Hindlimb muscle (tissue), 1 donor: ENCODE measurements around the gene PNCK. TPM values are rescaled to one million over a fixed set of nuclear protein-coding genes. Genes with fewer than 3 reads are reported as not detected.
"Not testable (repeated sequence)": the region's sequence is repeated elsewhere in the genome, so short reads cannot be mapped to it uniquely, and the experiment has no call there.

Source experiments
- DNase-seq: peaks from one replicate; pipeline ENCODE4 v3.0.0-alpha.2; 2013
- polyA plus RNA-seq: library from polyadenylated mRNA; unstranded; fragments of 120-200 nt; gene quantifications from one replicate; pipeline ENCODE4 v1.2.1, GENCODE V29; 2013; ENCODE audit not compliant: insufficient read length

PNCK gene
- polyA plus RNA-seq, 1 donor: 3.5 TPM

DNA sequence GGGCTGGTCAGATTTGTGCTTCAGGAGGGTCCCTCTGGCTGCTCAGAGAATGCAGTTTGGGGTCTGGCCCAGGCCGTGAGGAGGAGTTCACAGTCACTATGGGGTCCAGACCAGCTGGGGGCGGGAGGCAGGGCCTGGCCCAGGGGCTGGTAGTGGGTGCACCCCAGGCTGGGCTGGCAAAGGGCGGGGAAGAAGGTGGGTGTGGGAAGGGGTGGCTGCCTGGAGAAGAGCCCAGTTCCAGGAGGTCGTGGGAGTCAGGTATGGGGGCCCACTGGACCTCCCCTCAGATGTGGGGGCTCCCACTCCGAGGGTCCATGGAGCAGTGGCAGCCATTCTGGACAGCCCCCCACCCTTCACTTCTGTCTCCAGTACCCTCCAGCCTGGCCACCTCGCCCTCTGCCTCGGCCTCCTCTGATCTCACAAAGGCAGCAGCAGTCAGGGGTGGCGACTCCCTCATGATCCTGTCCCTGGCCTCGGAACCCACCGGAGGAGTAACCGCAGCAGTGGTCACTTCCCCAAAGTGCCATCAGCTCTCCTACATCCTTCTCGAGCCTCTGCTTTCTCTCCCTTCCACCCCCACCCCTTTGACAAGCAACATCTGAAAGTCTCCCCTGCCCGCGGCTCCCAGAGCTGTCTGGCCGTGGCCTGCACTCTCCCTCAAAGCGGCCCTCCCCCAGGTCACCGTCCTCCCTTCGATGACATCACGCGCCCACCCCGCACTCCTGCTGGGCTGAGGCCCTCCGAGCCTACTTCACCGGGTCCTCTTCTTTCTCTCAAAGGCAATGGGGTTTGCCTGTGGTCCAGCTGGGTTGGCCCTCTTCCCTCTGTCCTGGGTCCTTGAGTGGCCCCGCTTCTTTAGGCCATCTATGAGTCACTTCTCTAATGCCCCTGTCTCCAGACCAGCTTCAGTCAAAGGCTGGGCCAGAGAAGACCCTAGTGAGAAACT, 12.4 kb upstream of the PNCK start:
- DNase-seq: no peak

DNA sequence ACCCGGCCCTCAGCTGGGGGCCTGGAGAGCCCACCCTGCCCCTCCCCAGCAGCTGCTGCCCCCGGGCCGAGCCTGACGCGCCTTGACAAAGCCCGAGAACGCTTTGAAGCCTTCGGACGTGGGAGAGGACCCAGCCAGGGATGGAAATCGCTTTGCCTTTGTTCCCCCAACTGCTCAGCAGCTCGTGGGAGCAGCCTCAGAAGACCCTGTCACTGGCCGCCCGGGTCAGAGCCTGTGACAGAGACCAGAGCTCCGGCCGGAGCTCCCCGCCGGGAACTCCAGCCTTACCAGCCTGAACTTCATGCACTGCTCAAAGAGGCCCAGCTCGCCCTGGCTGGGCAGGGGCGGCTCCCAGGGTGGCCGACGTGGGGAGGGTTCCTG, 11.5 kb upstream of the PNCK start:
- no peak for DNase-seq

DNA sequence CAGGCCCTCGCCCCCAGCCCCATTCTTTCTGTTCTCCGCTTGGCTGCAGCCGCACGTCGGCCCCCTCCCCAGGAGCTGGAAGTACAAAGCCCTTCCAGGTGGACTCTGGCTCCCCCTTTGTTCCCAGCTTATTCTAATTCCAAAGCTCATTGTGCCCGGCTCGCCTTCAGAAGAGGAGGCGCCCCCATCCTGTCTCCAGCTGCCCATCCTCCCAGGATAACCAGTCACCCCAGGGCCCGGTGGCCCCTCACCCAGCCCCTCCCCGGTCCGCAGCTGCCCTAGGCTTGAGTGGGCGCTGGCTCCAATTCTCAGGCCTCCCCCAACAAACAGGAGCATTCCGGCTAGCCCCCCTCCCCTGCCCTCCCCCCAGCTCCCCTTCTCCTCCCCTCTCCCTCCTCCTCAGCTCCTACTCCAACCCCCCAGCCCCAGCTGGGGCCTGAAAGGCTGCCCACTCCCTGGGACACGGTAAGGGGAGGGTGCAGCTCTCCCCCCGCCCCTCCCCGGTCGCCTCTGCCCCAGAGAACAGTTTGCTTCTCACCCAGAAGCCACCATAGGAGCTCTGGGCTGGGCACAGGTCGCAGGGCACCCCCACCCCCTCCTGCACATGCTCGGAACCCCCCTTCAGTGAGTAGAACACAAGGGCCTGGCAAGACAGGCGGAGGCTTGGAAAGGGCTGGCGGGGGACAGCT, 11.0 kb upstream of the PNCK start:
- DNase-seq: no peak

- not testable (repeated sequence) for DNase-seq
These were observed 9.9 kb upstream of the PNCK start for GRCh38 chrX:153683486-153683885.

DNA sequence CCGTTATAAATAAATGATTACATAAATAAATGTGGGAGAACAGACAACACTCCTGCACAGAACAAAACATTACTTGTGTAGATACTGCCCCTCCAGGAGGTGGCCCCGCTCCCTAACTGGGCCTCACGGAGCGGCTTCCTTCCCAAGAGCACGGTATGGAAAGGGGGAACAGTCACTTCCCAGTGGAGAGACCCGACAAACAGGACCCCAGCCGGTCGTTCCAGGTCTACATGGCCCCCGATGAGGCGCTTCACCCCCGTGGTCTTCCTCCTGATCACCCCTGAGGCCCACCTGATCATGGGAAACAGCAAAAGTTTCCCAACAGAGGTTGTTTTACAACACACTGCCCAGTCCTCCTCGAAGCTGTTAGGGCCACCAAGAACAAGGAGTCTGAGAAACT, 7.6 kb upstream of the PNCK start:
- no peak for DNase-seq

GRCh38 chrX:153674219-153674851, 722 bp upstream of the PNCK start:
- no peak for DNase-seq

DNA sequence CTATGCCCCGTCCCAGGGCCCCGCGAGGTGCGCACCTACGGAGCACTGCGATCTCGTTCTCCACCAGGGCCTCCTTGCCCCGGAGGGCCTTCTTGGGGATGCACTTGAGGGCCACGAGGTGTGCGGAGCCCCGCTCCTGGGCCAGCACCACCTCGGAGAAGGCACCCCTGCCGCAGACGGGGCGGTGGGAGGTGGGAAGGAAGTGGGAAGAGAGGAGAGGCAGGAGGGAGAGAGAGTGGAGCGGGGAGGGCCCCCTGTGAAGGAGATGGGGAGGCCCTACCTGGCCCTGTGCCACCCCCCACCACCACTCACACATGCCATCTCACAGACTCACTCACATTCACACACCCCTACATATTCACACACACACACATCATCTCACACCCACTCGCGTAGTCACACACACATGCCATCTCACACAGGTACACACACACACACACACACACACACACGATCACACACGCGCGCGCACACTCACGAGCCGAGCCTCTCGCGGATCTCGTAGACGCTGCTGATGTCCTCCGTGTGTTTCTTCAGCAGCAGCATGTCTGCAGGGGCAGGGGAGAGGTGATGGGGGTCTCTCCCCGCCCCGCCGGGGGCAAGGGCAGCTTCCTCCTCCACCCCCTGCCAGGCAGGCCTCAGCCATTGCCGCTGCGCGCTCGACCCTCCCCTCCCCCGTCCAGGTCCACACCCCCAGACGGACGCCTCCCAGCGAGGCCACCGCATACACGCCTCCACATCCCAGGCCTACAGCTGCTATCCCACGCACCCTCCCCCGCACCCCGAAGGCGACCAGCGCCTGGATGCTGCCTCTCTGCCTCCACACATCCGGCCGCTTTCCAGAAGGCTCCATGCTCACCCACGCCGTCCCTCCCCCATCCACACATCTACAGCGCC, 834 bp downstream of the PNCK start:
- DNase-seq: no peak

GRCh38 chrX:153671589-153672530, 1.8 kb downstream of the PNCK start:
- DNase-seq: no peak

- no peak for DNase-seq
These were observed 2.6 kb downstream of the PNCK start for GRCh38 chrX:153670748-153671588.

- no peak for DNase-seq
These were observed 3.5 kb downstream of the PNCK start for GRCh38 chrX:153669901-153670731.

- DNase-seq: no peak
These were observed 4.3 kb downstream of the PNCK start for GRCh38 chrX:153669174-153669890.

- DNase-seq: no peak
These were observed 5.0 kb downstream of the PNCK start for GRCh38 chrX:153668423-153669173.

DNA sequence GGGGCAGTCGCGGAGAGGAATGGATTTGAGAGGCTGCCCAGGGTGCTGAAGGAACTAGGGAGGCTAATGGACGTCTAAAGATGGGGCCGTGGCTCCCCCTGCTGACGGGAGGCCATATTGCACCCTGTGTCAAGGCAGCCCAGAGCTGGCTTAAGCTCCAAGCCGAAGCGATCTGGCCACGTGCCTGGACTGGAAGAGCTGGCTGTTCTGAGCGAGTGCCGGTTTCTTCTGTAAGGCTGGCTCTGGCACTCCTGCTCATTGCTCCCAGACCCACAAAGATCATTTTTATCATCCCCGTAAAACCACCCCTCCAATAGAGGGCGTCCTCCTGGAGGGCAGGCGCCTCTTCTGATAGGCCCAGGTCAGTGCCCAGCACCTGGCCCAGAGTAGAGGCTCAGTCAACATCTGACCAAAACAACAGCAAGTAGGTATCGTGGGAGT, 5.6 kb downstream of the PNCK start:
- peak; percentile 75 for DNase-seq

DNA sequence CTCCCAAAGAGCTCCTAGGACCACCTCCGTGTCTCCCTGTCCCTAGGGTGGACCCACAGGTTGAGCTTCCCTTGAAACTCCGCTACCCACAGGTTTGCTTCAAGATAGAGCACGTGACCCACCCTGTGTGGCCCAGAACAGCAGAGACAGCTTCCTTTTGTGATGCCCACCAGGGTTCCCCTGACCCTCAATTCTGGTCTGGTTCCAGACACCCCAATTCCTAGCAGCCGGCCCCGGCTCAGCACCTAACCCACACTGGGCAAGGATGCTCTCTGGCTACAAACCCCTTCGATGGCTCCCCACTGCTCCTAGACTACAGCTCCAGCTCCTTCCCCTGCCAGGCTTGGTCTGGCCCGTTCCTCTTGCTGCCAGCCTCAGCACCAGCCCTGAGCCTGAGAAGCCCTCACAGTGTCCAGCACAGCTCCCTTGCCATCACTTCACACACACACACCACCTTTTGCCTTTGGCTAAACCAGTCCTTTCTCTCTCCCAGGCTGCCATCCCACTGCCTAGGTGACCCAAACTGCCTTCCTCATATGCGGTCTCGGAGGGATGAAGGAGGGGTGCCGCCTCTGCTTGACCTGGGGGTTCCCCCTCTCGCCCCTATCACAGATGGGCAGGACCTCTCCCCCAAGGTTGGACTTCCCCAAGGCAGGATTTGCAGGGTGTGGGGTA, 6.2 kb downstream of the PNCK start:
- DNase-seq: no peak

DNA sequence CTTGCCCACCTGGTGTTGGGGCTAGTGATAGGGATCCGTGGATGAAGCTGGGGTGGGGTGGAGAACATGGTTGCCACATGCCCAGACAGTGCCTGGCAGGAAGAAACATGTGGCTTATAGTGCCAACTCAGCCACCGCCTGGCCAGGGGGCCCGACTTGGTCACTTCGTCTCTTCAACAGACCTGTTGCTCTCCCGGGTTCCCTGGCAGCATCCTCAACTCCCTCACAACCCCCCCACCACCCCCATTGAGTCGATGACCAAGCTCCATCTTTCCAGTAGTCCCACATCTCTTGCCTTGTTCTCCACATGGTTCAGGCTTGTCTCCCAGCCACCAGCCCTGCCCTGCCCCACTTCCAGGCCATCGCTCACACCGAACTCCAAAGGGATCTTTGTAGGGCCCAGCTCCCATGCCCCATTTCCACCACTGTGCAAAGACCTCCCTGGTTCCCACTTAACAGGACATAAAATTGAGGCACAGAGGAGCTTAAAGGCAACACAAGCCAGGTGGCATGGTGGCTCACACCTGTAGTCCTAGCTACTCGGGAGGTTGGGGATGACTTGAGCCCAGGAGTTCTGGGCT, 7.8 kb downstream of the PNCK start:
- DNase-seq: no peak

- DNase-seq: no peak
These were observed 11.3 kb downstream of the PNCK start for GRCh38 chrX:153662266-153662665.

DNA sequence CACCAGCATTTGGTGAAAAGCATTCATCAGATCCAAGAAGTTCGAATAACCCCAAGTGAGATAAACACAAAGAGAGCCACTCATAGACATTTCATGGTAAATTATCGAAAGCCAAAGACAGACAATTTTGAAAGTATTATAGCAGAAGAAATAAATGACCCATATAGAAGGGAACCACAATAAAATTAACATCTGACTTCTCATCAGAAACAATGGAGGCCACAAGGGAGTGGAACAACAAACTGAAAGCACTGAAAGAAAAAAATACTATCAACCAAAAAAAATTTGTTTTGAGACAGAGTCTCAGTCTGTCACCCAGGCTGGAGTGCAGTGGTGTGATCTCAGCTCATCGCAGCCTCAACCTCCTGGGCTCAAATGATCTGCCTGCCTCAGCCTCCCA, 14.3 kb downstream of the PNCK start:
- no peak for DNase-seq
